Neutrophil (primary cell): ENCODE measurements around the gene THBS3.
"Not testable (repeated sequence)": the region's sequence is repeated elsewhere in the genome, so short reads cannot be mapped to it uniquely, and the experiment has no call there.

Source experiments
- H3K27ac ChIP-seq: fragments of 200-600 bp; sonication (generic); 2 replicates; pipeline ENCODE4 v1.5.1; 2016; ENCODE audit warnings: mild to moderate bottlenecking, moderate library complexity
- H3K27me3 ChIP-seq: fragments of 200-600 bp; sonication (generic); 2 replicates; pipeline ENCODE4 v1.6.0; 2016; ENCODE audit warnings: mild to moderate bottlenecking
- H3K36me3 ChIP-seq: fragments of 200-600 bp; sonication (generic); 2 replicates; pipeline ENCODE4 v1.5.1; 2017
- H3K4me1 ChIP-seq, 2 experiments: fragments of 200-600 bp in 1 of 2; sonication (generic) in 1 of 2; 1 replicate in 1 of 2; 2 replicates in 1 of 2; pipeline versions ENCODE4 v1.5.1 to v1.6.1; 2013 to 2016; ENCODE audit warnings: low read depth in 1 of 2, low read length in 1 of 2, mild to moderate bottlenecking in 1 of 2, moderate library complexity in 1 of 2; ENCODE audit not compliant: control insufficient read depth in 1 of 2, insufficient read depth in 1 of 2
- H3K4me3 ChIP-seq, 2 experiments: fragments of 200-600 bp in 1 of 2; sonication (generic) in 1 of 2; 1 replicate in 1 of 2; 2 replicates in 1 of 2; pipeline ENCODE4 v1.5.1; 2013 to 2016; ENCODE audit warnings: low read depth in 1 of 2, low read length in 1 of 2, mild to moderate bottlenecking in 1 of 2, moderate library complexity in 1 of 2
- H3K9me3 ChIP-seq: fragments of 200-600 bp; sonication (generic); 2 replicates; pipeline ENCODE4 v1.5.1; 2016
- CTCF ChIP-seq: fragments of 200-600 bp; sonication (generic); IDR thresholded peaks from 2 replicates; pipeline ENCODE4 v1.5.1; 2016; ENCODE audit warnings: antibody characterized with exemption

Gene THBS3

GRCh38 chr1:155219592-155220031 is 11.9 kb upstream of the THBS3 start:
- Histone ChIP-seq H3K4me1 (peaks cover 80 to 90% of the 10 kb centered on the region in 2 experiments), H3K27ac (peak overlapping the region; percentile 91), H3K27me3 (no peaks in the 10 kb centered on the region), H3K4me3 (peak overlapping the region; percentile 28 to 35), H3K36me3 (no peaks in the 10 kb centered on the region), H3K9me3 (no peaks in the 10 kb centered on the region)
- no peak for TF ChIP-seq CTCF

- no peaks in the 10 kb centered on the region for H3K27me3 ChIP-seq
- peaks cover 77 to 87% of the 10 kb centered on the region in 2 experiments for H3K4me1 ChIP-seq
- no peak for TF ChIP-seq CTCF
- no peaks in the 10 kb centered on the region for H3K36me3 ChIP-seq
- H3K4me3 ChIP-seq = peak overlapping the region; percentile 28 to 35
- peak overlapping the region; percentile 91 for H3K27ac ChIP-seq
- no peaks in the 10 kb centered on the region for H3K9me3 ChIP-seq
Observed at GRCh38 chr1:155218854-155219591, 11.3 kb upstream of the THBS3 start.

GRCh38 chr1:155214702-155215101 is 7.0 kb upstream of the THBS3 start:
- peaks cover 62 to 78% of the 10 kb centered on the region in 2 experiments for H3K4me1 ChIP-seq
- H3K36me3 ChIP-seq = peaks cover 14% of the 10 kb centered on the region
- peak overlapping the region in 1 of 2 experiments; percentile 29 for H3K4me3 ChIP-seq
- not testable (repeated sequence) for H3K27me3 ChIP-seq, H3K9me3 ChIP-seq
- peak overlapping the region; percentile 82 for H3K27ac ChIP-seq

GRCh38 chr1:155212051-155212440 is 4.3 kb upstream of the THBS3 start:
- H3K27ac ChIP-seq = peak overlapping the region; percentile 99
- H3K4me1 ChIP-seq = peaks cover 78% of the 10 kb centered on the region in 2 experiments
- H3K4me3 ChIP-seq = peak overlapping the region; percentile 74 to 87
- H3K9me3 ChIP-seq, H3K27me3 ChIP-seq: not testable (repeated sequence)
- peaks cover 14% of the 10 kb centered on the region for H3K36me3 ChIP-seq

- Histone ChIP-seq H3K27ac (peak overlapping the region; percentile 99), H3K4me3 (peak overlapping the region; percentile 74 to 87), H3K4me1 (peaks cover 79% of the 10 kb centered on the region in 2 experiments), H3K36me3 (peaks cover 14% of the 10 kb centered on the region)
- not testable (repeated sequence) for H3K27me3 ChIP-seq, H3K9me3 ChIP-seq
Observed at GRCh38 chr1:155211381-155212050, 3.8 kb upstream of the THBS3 start.

- Histone ChIP-seq H3K36me3 (peaks cover 14% of the 10 kb centered on the region), H3K4me1 (peaks cover 69% of the 10 kb centered on the region in 2 experiments), H3K27me3 (no peaks in the 10 kb centered on the region), H3K9me3 (no peaks in the 10 kb centered on the region), H3K27ac (peak overlapping the region; percentile 99), H3K4me3 (peak overlapping the region; percentile 74 to 87)
- TF ChIP-seq CTCF = no peak
Observed at GRCh38 chr1:155210314-155211104, 2.8 kb upstream of the THBS3 start.
